NCI-H146 (cell line): ENCODE results near the gene GTPBP4.
A peak's percentile ranks its signal among the peaks of the same experiment; 100 is the strongest.

ENCODE experiments used
- DNase-seq: peaks from one replicate; lab custom pipeline; 2025; lab: John Stamatoyannopoulos, UW

GTPBP4 gene

DNA sequence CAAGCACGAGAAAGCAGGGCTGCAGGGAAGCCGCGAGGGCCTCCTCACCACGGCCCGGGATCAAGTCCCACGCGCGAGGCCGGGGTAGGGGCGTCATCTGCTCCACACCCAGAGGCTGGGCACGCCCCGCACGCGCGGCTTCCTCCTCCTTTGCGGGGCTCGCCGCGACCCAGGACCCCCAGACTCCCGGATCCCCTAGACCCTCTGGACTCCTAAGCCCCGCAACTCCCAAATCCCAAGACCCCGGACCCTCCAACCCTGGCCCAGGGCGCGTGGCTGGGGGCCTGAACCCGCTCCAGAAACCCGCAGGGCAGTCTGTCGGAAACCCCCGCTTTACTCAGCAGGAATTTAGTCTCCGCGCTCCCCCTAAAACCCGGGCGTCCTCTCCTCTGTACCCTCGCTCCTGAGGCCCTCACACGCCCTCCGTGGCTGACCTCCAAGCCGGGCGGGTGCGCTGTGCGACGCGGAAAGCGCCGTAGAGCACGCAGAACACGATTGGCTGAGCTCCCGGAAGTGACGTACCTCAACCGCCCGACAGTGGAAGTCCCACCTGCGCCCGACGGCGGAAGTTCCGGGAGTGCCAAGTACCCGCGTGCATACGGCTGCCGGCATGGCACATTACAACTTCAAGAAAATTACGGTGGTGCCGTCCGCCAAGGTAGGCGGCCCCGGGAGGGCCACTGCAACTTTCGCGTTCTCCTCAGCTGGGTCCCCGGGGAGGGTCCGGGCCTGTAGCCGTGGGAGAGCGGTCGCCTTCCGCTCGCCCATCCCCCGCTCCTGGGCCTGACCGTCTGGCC, at the start of gene GTPBP4:
Gene GTPBP4, plus strand, starts transcription at position 565 of the 797 bp plus-strand sequence. Its CDS starts 46 bp downstream, at position 611.
- DNase-seq = peak; percentile 99

- no peak for DNase-seq
Observed at GRCh38 chr10:938941-939678, 49.1 kb upstream of the GTPBP4 start.

DNA sequence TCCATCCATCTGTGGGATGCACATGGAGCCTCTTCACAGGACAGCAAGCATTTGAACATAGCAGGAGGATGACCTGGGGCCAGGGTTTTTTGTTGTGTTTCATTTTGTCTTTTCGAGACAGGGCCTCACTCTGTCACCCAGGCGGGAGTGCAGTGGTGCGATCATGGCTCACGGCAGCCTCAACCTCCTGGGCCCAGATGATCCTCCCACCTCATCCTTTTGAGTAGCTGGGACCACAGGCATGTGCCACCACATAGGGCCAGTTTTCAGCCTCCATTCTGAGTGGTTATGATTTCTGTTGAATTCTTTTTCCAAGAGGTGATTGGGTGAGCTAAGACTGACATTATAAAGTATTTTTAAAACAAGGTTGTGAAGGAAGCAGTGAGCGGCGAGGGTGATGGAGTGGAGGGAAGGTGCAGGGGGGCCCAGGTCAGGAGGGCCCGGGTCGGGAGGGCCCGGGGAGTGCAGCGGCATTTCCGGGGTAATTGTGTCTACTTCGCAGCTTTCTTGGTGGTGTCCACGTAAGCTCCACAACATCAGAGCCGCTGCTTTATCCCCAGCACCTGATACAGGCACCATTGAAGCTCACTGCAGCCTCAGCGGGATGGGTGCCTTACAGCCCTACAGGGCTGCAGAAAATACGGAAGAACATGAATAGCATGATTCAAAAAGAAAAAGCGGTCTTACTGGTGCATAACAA, 44.8 kb upstream of the GTPBP4 start:
- DNase-seq = no peak

DNA sequence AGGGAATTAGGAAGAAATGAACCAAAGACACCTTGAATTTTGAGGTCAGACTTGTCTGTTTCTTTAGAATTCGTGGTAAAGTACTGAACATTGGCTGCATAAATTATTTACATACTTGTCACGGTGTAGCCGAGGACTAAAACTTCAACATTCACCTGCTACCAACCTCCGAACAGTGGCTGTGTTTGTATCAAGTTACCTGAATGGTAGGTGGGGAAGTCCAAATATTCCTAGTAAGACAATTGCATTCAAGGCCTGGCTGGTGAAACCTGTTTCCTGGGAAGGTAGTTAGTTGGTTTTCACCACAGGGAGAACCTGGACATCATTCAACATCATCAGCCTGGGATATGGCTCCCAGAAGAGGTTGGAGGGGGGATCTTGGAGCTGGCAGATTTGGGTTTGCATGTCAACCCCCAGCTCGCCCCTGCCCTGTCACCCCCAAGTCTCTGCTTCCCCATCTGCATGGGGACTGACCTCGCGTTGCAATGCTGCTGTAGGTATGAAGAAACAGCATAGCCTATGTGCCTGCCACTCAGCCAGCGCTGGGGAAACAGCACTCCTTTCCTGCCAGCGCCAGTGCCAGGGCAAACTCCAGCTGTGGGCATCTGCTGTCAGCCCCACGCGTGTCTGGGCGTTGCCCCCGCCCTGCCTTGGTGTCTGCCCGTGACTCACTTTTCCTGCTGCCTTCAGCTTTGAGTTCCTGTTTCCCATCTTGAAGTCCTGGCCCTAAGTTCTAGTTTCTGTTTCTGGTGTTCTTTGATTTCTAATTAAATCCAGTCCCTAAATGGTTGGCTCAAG, 44.0 kb upstream of the GTPBP4 start:
- DNase-seq = no peak

GRCh38 chr10:945778-946177, 42.5 kb upstream of the GTPBP4 start:
- DNase-seq = no peak

- no peak for DNase-seq
Observed at GRCh38 chr10:947051-947450, 41.2 kb upstream of the GTPBP4 start.

- DNase-seq = no peak
Observed at GRCh38 chr10:947881-948280, 40.4 kb upstream of the GTPBP4 start.

DNA sequence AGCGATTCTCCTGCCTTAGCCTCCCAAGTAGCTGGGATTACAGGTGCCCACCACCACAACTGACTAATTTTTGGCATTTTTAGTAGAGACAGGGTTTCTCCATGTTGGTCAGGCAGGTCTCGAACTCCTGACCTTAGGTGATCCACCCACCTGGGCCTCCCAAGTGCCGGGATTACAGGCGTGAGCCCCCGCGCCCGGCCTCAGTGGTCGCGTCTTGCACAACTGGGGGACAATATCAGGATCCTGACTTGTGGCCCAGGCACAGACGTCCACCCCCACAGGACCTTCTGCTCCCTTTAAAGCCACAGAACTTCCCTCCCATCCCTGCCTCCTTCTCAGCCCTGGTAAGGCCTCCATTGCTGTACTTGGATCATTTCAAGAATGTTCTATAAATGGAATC, 39.9 kb upstream of the GTPBP4 start:
- DNase-seq = no peak

DNA sequence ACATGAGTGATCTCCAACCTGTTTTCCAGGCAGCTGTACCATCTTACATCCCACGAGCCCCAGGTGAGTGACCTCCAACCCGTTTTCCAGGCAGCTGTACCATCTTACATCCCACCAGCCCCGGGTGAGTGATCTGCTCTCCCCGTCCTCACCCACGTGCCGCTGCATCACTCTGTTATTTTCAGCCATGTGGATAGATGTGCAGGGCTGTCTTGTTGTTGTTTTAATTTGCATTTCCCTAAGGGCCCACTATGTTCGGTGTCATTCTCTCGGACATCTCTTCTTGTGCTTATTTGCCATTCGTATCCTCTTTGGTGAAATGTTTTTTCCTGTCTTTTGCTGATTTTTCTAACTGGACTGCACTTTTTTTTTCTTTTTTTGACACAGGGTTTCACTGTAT, 38.8 kb upstream of the GTPBP4 start:
- DNase-seq = no peak

DNA sequence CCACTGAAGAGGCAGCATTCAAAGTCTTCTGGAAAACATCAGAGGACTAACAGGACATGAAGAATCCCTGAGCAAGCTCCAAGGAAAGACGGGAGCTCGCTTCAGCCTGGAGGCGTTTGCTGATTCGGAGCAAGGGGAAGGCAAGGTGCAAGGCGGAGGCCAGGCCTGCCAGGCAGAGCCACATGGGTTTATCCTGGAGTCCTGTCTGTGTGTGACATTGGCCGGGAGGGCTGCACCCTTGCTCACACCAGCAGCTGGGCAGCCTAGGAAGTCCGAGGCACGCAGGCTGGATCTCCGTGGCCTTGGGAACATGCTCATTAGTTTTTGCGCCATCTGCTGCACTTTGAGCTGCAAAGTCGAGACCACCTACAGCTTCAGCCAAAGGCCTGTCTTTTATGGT, 34.4 kb upstream of the GTPBP4 start:
- no peak for DNase-seq

- DNase-seq = no peak
Observed at GRCh38 chr10:954396-954795, 33.8 kb upstream of the GTPBP4 start.

- DNase-seq = no peak
Observed at GRCh38 chr10:955127-955819, 33.0 kb upstream of the GTPBP4 start.

DNA sequence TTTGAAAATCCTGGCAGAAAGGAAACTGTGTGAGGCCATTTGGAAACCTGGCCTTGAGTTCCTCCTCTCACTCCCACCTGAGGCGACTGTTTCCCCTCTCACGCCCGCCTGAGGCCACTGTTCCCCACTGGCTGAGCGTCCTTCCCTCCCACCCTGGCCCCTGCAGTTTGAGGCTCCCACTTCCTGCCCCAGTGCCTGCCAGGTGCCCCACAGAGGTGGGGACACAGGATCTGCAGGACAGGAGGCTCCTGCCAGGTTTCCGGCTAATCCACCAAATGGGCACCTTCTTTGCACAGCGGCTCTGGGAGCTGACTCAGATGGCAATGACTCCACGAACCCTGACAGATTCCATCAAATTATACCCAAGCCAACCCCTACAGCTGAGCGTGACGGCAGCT, 32.4 kb upstream of the GTPBP4 start:
- no peak for DNase-seq

- DNase-seq = no peak
Observed at GRCh38 chr10:958106-958505, 30.1 kb upstream of the GTPBP4 start.

DNA sequence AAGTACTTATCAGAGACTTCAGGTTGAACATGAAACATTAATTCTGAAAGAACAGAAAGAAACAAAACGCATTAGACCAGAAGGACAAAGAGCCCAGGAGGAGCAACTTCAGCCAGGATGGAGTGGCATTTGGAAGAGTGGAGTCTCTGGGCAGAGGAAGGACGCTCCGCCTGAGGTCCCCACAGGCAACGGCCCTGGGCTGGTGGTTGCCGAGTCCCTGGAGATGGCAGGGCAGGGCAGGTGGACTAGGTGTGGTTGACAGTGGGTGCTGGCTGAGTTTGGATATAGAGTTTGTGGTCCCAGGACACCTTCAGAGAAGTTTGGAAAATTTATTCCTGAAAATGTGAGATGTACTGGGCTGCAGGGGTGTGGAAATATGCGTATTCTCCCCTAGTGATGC, 29.4 kb upstream of the GTPBP4 start:
- DNase-seq = no peak

DNA sequence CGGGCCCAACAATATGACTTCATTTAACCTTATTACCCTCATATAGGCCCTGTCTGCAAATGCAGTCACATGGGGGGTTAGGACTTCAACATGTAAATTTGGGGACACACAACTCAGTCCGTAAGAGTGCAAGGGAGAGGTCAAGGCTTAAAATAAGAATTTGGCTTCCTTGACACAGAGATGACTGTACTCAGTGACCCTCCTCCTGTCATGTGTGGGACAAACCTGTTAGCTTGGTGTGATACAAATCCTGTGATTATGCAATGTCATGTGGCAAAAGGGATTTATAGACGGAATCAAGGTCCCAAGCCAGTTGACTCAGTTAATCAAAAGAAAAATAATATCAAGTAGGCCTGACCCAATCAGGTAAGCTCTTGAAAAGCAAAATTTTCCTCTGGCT, 25.9 kb upstream of the GTPBP4 start:
- DNase-seq = no peak

DNA sequence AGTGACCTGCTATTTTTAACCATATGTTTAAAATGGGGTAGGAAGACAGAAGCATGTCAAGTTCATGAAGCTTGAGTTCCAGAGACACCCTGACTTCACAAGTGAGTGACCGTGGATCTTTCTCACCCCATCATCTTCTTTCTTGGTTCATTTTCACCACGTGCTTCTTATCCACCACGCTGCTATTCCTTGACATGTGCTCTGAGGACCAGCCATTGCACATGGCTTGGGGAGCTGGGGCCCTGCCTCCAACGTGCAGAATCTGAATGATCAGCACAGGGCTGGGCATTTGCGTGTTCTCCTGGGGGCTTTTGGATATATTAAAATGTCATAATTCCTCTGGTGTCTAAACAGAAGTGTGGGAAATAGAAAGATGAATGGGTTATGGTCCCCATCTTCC, 25.0 kb upstream of the GTPBP4 start:
- no peak for DNase-seq

DNA sequence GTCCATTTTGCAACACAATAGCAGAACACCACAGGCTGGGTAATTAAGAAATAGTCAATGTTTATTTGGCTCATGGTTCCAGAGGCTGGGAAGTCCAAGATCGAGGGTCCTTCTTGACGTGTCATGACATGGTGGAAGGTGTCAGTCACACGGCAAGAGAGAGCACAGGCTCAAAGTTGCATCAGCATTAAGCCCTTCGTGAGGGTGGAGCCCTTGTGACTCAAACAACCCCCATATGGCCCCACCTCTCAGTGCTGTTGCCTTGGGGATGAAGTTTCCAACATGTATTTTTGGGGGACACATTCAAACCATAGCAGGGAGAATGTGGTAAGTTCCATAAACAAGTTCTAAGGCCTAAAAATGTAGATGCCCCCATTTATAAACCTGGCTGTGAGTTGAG, 24.6 kb upstream of the GTPBP4 start:
- DNase-seq = no peak

- DNase-seq = no peak
Observed at GRCh38 chr10:964321-964987, 23.8 kb upstream of the GTPBP4 start.

- no peak for DNase-seq
Observed at GRCh38 chr10:964988-965417, 23.2 kb upstream of the GTPBP4 start.
